ENCODE results near the gene LRRC14B. TPM values are rescaled to one million over a fixed set of nuclear protein-coding genes. Genes with fewer than 3 reads are reported as not detected.
"Not testable (repeated sequence)": the region's sequence is repeated elsewhere in the genome, so short reads cannot be mapped to it uniquely, and the experiment has no call there.

LRRC14B gene
- total RNA-seq, 4 donors from 2014 or later: not detected

- Histone ChIP-seq H3K27me3 (peaks cover 24% of the 10 kb centered on the region), H3K4me3 (no peak overlapping the region), H3K36me3 (no peaks in the 10 kb centered on the region), H3K4me1 (no peaks in the 10 kb centered on the region), H3K27ac (no peak overlapping the region), H3K9me3 (no peaks in the 10 kb centered on the region)
- WGBS, 2 donors (ENCODE audit: low coverage in 1 of 2): 100% methylated on average over 1 of the region's 19 CpGs; no CpG with 5 or more reads in 1 of the 2 donors
- TF ChIP-seq CTCF (IDR thresholded peaks at IDR 0.05) (no peak), POLR2AphosphoS5 (IDR thresholded peaks at IDR 0.05) (no peak), POLR2A (IDR thresholded peaks at IDR 0.05) (no peak), EP300 (IDR thresholded peaks at IDR 0.05) (no peak)
- ATAC-seq: no peak
Measured at GRCh38 chr5:162190-162564, 29.1 kb upstream of the LRRC14B start.

GRCh38 chr5:162565-163337 lies 28.5 kb upstream of the LRRC14B start:
- H3K4me1 ChIP-seq: no peaks in the 10 kb centered on the region
- WGBS, 2 donors (ENCODE audit: low coverage in 1 of 2): no CpG with 5 or more reads among the region's 23 CpGs
- H3K27ac ChIP-seq: no peak overlapping the region
- no peaks in the 10 kb centered on the region for H3K9me3 ChIP-seq
- no peak for TF ChIP-seq POLR2A (IDR thresholded peaks at IDR 0.05)
- no peak for TF ChIP-seq EP300 (IDR thresholded peaks at IDR 0.05)
- no peak for TF ChIP-seq POLR2AphosphoS5 (IDR thresholded peaks at IDR 0.05)
- TF ChIP-seq CTCF (IDR thresholded peaks at IDR 0.05): no peak
- H3K36me3 ChIP-seq: no peaks in the 10 kb centered on the region
- no peak overlapping the region for H3K4me3 ChIP-seq
- ATAC-seq: no peak
- peaks cover 24% of the 10 kb centered on the region for H3K27me3 ChIP-seq

DNA sequence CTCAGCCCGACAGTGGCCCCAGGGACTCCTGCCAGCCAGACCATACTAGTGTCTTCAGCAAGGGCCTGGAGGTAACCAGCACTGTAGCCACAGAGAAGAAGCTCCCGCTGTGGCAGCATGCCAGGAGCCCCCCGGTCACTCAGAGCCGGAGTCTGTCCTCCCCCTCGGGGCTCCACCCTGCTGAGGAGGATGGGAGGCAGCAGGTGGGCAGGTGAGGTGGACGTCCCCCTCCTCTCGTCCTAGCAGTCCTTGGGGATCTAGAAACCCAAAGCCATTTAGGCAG lies 28.0 kb upstream of the LRRC14B start:
- H3K27me3 ChIP-seq: peaks cover 24% of the 10 kb centered on the region
- ATAC-seq: no peak
- no peaks in the 10 kb centered on the region for H3K36me3 ChIP-seq
- H3K4me1 ChIP-seq: peaks cover 0 to 3% (median 0%) of the 10 kb centered on the region in 3 donors
- no peak overlapping the region for H3K4me3 ChIP-seq
- WGBS, 2 donors (ENCODE audit: low coverage in 1 of 2): 100% methylated on average over 1 of the region's 7 CpGs; no CpG with 5 or more reads in 1 of the 2 donors
- H3K9me3 ChIP-seq: no peaks in the 10 kb centered on the region
- H3K27ac ChIP-seq: no peak overlapping the region
- TF ChIP-seq POLR2A (IDR thresholded peaks at IDR 0.05): no peak
- no peak for TF ChIP-seq CTCF (IDR thresholded peaks at IDR 0.05)
- TF ChIP-seq EP300 (IDR thresholded peaks at IDR 0.05): no peak
- TF ChIP-seq POLR2AphosphoS5 (IDR thresholded peaks at IDR 0.05): no peak

DNA sequence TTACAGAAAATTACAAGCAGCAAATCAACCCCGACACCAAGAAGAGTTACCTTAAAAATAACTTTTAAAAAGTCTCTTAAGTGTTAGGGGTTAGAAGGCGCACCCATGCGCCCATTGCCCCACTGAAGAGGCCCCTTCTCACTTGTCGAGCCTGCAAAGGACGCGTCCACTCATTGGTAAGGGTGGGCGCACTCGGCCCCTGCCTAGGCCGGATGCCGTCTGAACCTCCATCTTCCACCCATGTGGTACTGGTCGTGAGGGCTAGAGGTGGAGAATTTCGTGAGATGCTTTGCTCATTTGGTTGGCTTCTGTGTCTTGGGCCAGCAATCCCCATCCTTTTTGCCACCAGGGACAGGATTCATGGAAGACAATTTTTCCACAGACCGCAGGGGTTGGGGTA lies 27.5 kb upstream of the LRRC14B start:
- Histone ChIP-seq H3K4me3 (no peak overlapping the region), H3K27me3 (peaks cover 23% of the 10 kb centered on the region), H3K4me1 (peaks cover 0 to 4% (median 0%) of the 10 kb centered on the region in 3 donors), H3K27ac (no peak overlapping the region), H3K36me3 (no peaks in the 10 kb centered on the region), H3K9me3 (no peaks in the 10 kb centered on the region)
- WGBS, 2 donors (ENCODE audit: low coverage in 1 of 2): 75 to 83% methylated on average over 6 to 8 of the region's 13 CpGs
- TF ChIP-seq CTCF (IDR thresholded peaks at IDR 0.05): no peak
- no peak for TF ChIP-seq EP300 (IDR thresholded peaks at IDR 0.05)
- TF ChIP-seq POLR2AphosphoS5 (IDR thresholded peaks at IDR 0.05): no peak
- ATAC-seq: no peak

GRCh38 chr5:164244-164643 lies 27.1 kb upstream of the LRRC14B start:
- 100% methylated on average over 2 of the region's 14 CpGs; no CpG with 5 or more reads in 1 of the 2 donors for WGBS, 2 donors (ENCODE audit: low coverage in 1 of 2)
- TF ChIP-seq EP300 (IDR thresholded peaks at IDR 0.05): no peak
- no peak for TF ChIP-seq CTCF (IDR thresholded peaks at IDR 0.05)
- no peak for TF ChIP-seq POLR2AphosphoS5 (IDR thresholded peaks at IDR 0.05)
- ATAC-seq: no peak

DNA sequence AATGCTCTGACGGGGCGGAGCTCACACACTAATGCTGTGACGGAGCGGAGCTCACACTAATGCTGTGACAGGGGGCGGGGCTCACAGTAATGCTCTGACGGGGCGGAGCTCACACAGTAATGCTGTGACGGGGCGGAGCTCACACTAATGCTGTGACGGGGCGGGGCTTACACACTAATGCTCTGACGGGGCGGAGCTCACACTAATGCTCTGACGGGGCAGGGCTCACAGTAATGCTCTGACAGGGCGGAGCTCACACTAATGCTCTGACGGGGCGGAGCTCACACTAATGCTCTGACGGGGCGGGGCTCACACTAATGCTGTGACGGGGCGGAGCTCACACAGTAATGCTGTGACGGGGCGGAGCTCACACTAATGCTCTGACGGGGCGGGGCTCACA lies 26.5 kb upstream of the LRRC14B start:
- peaks cover 0 to 10% (median 0%) of the 10 kb centered on the region in 3 donors for H3K4me1 ChIP-seq
- H3K27me3 ChIP-seq: peaks cover 14% of the 10 kb centered on the region
- not testable (repeated sequence) for H3K4me3 ChIP-seq, H3K36me3 ChIP-seq, ATAC-seq, H3K9me3 ChIP-seq, H3K27ac ChIP-seq
- WGBS, 2 donors (ENCODE audit: low coverage in 1 of 2): no CpG with 5 or more reads among the region's 25 CpGs

More at GRCh38 chr5:164244-164643, 27.1 kb upstream of the LRRC14B start:
- no peaks in the 10 kb centered on the region for H3K36me3 ChIP-seq
- peaks cover 19% of the 10 kb centered on the region for H3K27me3 ChIP-seq
- H3K4me1 ChIP-seq: peaks cover 0 to 5% (median 0%) of the 10 kb centered on the region in 3 donors
- H3K4me3 ChIP-seq: no peak overlapping the region
- H3K27ac ChIP-seq: no peak overlapping the region
- no peaks in the 10 kb centered on the region for H3K9me3 ChIP-seq

Measured in gastroesophageal sphincter (tissue), 4 donors.